GM13977 (cell line): ENCODE data around the gene VAV1.
A peak's percentile ranks its signal among the peaks of the same experiment; 100 is the strongest.

ENCODE experiments used
- DNase-seq: peaks from one replicate; pipeline ENCODE4 v3.0.0; 2012; ENCODE audit warnings: low spot score
- in situ Hi-C: fragments of 300-500 bp; cut with MboI; formaldehyde crosslinking; loops from one replicate; pipeline ENCODE4 v1.12.0; 2022; ENCODE audit warnings: low sequenced_read_pairs, low pct_unique_long_range_greater_than_20kb, mixed read lengths, inconsistent platforms; ENCODE audit not compliant: unreplicated experiment
- TF ChIP-seq, protein P1 (sequence below): IDR thresholded peaks from 2 replicates; pipeline ENCODE4 v1.5.1; 2012; ENCODE audit warnings: mild to moderate bottlenecking, control low read depth; ENCODE audit not compliant: insufficient read depth; ENCODE audit errors: extremely low read depth, missing control alignments

Gene VAV1

DNA sequence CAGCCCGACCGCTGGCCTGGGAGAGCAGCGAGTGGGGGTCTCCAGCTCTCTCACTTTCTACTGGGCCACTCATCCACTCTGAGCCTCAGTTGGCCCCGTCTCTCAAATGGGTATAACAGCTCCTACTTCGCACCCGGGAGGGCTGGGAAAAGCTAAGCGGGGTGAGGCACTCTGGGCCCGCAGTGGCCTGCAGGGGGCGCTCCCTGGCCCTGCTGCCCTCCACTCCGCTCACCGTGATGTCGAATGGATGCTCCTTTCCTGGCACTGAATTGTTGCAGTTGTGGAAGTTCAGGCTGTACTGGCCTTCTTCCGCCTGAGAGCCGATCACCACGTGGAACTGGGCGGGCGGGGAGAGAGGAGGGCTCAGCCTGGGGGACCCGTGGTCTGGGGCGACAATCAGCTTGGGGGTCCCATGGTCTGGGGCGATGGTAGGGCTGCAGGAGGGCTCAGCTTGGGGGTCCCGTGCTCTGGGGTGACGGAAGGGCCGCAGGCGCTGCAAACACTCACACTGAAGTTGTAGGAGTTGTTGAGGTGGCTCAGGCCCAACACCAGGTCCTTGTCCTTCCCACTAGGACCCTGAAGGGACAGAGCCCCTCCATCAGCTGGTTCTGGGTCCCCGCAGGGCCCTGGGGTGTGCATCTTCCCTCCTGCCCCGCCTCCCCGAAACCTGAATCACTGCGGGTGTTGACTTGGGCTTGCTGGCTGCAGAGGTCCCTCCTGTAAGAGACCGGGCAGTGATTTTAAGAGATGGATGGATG, 39.0 kb upstream of the VAV1 start:
- no peak for DNase-seq
- in situ Hi-C loops = loop anchor here (10.0 kb wide), 1 partner anchor 209 kb away; no protein-coding TSS in a partner anchor

DNA sequence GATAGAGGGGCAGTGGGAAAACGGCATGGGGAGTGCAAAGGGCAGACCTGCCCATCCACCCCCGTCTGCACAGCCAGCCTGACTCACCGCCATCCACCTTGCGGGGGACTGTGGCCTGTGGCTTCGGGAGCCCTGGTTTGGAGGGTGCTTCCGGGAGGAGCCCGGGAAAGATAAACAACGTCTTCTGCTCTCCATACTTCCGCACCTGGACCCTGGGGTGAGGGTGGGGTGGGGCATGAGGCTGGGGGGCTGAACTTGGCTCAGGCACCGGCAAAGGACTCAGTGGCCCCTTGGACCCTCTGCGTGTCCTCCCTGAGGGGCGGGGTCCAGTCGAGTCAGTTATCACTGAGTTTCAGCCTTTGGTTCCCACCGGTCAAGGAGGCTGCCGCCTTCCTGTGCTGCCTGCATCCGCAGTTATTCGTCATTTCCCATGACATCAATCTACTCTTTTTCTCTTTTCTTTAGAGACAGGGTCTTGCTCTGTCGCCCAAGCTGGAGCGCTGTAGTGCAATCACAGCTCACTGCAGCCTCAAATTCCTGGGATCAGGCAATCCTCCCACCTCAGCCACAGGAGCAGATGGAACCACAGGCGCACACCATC, 38.3 kb upstream of the VAV1 start:
- DNase-seq = no peak
- in situ Hi-C loops = loop anchor here (10.0 kb wide), 1 partner anchor 209 kb away; no protein-coding TSS in a partner anchor
- TF ChIP-seq, protein P1, sequence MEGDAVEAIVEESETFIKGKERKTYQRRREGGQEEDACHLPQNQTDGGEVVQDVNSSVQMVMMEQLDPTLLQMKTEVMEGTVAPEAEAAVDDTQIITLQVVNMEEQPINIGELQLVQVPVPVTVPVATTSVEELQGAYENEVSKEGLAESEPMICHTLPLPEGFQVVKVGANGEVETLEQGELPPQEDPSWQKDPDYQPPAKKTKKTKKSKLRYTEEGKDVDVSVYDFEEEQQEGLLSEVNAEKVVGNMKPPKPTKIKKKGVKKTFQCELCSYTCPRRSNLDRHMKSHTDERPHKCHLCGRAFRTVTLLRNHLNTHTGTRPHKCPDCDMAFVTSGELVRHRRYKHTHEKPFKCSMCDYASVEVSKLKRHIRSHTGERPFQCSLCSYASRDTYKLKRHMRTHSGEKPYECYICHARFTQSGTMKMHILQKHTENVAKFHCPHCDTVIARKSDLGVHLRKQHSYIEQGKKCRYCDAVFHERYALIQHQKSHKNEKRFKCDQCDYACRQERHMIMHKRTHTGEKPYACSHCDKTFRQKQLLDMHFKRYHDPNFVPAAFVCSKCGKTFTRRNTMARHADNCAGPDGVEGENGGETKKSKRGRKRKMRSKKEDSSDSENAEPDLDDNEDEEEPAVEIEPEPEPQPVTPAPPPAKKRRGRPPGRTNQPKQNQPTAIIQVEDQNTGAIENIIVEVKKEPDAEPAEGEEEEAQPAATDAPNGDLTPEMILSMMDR = no peak

More for the DNA sequence above, 39.0 kb upstream of the VAV1 start:
- TF ChIP-seq, protein P1 = peak; percentile 35

DNA sequence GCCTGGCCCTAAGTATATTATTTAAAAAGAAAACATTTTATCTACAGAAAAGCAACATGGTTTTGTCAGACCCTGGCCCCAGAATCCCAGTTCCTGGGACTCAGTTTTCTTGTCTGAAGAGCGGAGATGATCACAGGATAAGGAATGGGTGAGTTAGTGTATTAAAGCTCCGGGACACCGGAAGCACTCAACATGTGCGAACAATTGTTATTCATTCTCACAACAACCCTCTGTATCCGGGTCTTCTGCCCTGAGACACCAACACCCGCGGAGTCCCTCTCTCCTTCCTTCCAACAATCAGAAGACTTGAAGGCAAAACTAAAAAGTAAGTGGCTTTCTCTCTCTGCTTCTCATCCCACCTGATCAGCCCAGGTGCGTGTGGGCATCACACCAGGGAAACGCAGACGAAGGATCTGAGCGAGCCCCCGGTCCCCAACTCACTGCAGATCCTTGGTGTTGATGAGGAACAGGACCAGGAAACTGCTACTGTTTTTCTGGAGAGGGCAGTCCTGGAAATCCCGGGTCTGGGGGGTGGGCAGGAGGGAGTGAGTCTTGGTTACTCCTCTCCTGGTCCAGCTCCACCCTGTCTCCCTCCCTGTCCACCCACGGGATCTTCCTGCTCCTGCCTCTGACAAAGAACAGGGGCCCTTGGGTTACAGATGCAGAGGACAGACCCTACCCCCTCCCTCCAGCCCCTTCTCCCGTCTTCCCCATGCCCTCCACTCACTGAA, 37.2 kb upstream of the VAV1 start:
- in situ Hi-C loops = loop anchor here (10.0 kb wide), 1 partner anchor 211 kb away; no protein-coding TSS in a partner anchor
- TF ChIP-seq, protein P1 = no peak
- no peak for DNase-seq

- DNase-seq = peak; percentile 88
- TF ChIP-seq, protein P1 = peak; percentile 73
- in situ Hi-C loops = loop anchor here (10.0 kb wide), 1 partner anchor 212 kb away; no protein-coding TSS in a partner anchor
Measured at GRCh38 chr19:6736169-6736916, 36.2 kb upstream of the VAV1 start.

- no peak for DNase-seq
- TF ChIP-seq, protein P1 = no peak
- in situ Hi-C loops = loop anchor here (10.0 kb wide), 1 partner anchor 212 kb away; no protein-coding TSS in a partner anchor
Measured at GRCh38 chr19:6736917-6737283, 35.6 kb upstream of the VAV1 start.
